ENCODE results near the gene UBXN6. TPM values are rescaled to one million over a fixed set of nuclear protein-coding genes. Genes with fewer than 3 reads are reported as not detected.

The UBXN6 gene
- total RNA-seq, 2 experiments from 2014 or later = 54.5 to 58.4 TPM

DNA sequence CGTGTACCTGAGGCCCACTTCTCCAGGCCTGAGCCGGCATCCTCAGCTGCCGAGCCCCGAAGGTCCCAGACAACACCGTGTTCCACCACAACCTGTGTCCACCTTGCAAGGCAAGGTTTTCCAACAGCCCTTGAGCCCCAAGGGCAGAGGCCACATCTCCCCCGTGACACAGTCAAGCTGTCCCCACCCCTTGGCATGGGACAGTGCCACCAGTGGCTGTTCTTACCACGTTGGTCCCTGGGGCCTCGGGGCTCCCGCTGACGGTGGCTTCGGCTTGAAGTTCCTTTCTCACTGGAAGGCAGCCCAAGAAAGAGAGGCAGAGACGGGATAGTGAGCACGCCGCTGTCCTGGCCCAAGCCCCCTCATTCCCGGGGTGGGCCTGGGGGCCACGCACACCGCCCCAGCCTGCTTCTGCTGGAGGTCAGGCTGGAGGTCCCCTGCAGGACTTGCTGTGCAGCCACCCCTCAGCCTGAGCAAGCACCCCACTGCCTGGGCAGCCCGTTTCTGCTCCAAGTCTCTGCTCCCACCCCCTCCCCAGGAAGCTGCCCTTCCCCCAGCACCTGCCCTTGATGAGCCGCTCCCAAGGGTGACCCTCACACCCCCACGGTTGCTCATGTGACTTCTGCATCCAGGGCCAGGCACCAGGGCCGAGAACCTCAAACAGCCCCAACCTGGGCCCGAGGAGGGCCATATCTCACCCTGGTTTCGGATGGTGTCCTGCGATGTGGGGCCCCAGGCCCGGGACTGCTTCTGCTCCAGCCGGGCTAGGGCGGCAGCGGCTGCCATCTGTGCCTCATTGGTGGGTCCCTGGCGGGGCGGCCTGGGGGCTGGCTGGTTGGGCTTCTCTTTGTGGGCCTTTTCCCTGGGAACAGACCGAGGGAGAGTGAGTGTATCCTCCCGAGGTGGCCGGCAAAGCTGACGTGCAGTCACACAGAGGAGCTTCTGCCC lies 4.1 kb downstream of the UBXN6 start:
- H3K9me3 Mint-ChIP-seq = no peaks in the 10 kb centered on the region
- H3K27me3 ChIP-seq (ENCODE audit: control insufficient read depth in 1 of 2, insufficient read depth in 2 of 2, low read length in 2 of 2) = no peaks in the 10 kb centered on the region
- H3K27me3 Mint-ChIP-seq = no peaks in the 10 kb centered on the region
- peaks cover 53% of the 10 kb centered on the region for H3K36me3 ChIP-seq (ENCODE audit: insufficient read depth, low read length)
- H3K27ac ChIP-seq (ENCODE audit: low read depth in 1 of 2, low read length in 2 of 2) = no peak overlapping the region
- CTCF ChIA-PET = no interaction called here
- no peak overlapping the region for H3K4me3 Mint-ChIP-seq
- peaks cover 25% of the 10 kb centered on the region for H3K4me1 ChIP-seq (ENCODE audit: insufficient read depth, low read length)
- no peak overlapping the region for H3K4me3 ChIP-seq (ENCODE audit: low read length)
- POLR2A ChIA-PET = no interaction called here
- no peak for DNase-seq
- H3K9me3 ChIP-seq (ENCODE audit: control insufficient read depth in 1 of 2, insufficient read depth in 1 of 2, low read length in 2 of 2) = no peaks in the 10 kb centered on the region
- intact Hi-C loops (cut with DNase I, micrococcal nuclease) = no loop called here
- peaks cover 56% of the 10 kb centered on the region for H3K36me3 Mint-ChIP-seq (ENCODE audit: low read depth)
- ATAC-seq (ENCODE audit: poor library complexity) = no peak
- TF ChIP-seq, protein P1, sequence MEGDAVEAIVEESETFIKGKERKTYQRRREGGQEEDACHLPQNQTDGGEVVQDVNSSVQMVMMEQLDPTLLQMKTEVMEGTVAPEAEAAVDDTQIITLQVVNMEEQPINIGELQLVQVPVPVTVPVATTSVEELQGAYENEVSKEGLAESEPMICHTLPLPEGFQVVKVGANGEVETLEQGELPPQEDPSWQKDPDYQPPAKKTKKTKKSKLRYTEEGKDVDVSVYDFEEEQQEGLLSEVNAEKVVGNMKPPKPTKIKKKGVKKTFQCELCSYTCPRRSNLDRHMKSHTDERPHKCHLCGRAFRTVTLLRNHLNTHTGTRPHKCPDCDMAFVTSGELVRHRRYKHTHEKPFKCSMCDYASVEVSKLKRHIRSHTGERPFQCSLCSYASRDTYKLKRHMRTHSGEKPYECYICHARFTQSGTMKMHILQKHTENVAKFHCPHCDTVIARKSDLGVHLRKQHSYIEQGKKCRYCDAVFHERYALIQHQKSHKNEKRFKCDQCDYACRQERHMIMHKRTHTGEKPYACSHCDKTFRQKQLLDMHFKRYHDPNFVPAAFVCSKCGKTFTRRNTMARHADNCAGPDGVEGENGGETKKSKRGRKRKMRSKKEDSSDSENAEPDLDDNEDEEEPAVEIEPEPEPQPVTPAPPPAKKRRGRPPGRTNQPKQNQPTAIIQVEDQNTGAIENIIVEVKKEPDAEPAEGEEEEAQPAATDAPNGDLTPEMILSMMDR (IDR thresholded peaks at IDR 0.05) = no peak
- peaks cover 16% of the 10 kb centered on the region for H3K4me1 Mint-ChIP-seq (ENCODE audit: low read depth)
- no peak overlapping the region for H3K27ac Mint-ChIP-seq

DNA sequence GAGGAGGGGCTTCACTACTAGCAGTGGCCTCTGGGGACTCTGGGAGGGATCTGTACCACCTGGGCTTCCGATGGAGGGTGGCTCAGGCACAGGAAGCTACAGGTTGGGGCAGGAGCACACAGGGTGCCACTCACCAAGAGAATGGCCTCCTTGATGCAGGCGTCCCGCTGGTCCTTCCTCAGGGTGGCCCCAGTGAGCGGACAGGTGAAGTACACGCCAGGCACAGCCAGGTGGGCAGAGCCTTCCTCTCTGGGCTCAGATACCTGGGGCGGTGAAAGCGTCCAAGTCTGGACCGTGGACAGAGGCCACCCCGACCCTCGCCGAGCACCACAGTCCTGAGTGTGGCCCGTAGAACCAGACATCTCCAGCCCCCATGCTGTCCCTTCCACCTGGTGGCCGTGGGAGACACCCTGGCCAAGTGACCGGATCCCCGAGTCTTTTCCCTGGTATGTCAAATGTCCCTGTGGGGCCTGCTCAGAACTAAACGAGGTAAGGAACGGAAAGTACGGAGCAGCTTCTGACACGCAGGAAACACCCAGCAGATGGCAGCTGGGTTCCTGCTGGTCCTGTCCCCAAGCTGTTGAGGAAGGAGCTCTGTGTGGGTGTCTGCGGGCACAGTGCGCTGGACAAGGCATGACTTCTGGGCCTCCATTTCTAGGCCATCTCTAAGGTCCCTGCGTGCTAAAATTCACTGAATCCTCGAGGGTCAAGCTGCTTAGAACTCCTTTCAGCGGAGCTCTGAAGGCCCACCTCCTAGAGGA lies 5.2 kb downstream of the UBXN6 start:
- Histone ChIP-seq H3K4me3 (ENCODE audit: low read length) (no peak overlapping the region), H3K27me3 (ENCODE audit: control insufficient read depth in 1 of 2, insufficient read depth in 2 of 2, low read length in 2 of 2) (no peaks in the 10 kb centered on the region), H3K36me3 (ENCODE audit: insufficient read depth, low read length) (peaks cover 64% of the 10 kb centered on the region), H3K4me1 (ENCODE audit: insufficient read depth, low read length) (peaks cover 18% of the 10 kb centered on the region), H3K9me3 (ENCODE audit: control insufficient read depth in 1 of 2, insufficient read depth in 1 of 2, low read length in 2 of 2) (no peaks in the 10 kb centered on the region), H3K27ac (ENCODE audit: low read depth in 1 of 2, low read length in 2 of 2) (no peak overlapping the region)
- DNase-seq (peak in 1 of 14 experiments; percentile 28), ATAC-seq (ENCODE audit: poor library complexity) (no peak)
- ChIA-PET POLR2A (interaction anchor here (0.6 kb wide), 1 partner anchor 175 kb away, joined by 4 read pairs; no protein-coding TSS in a partner anchor), CTCF (no interaction called here)
- H3K27ac Mint-ChIP-seq = no peak overlapping the region
- intact Hi-C loops (cut with DNase I, micrococcal nuclease) = no loop called here
- H3K27me3 Mint-ChIP-seq = no peaks in the 10 kb centered on the region
- H3K4me1 Mint-ChIP-seq (ENCODE audit: low read depth) = peaks cover 10% of the 10 kb centered on the region
- H3K36me3 Mint-ChIP-seq (ENCODE audit: low read depth) = peaks cover 58% of the 10 kb centered on the region
- H3K4me3 Mint-ChIP-seq = no peak overlapping the region
- H3K9me3 Mint-ChIP-seq = no peaks in the 10 kb centered on the region
- TF ChIP-seq, protein P1 (IDR thresholded peaks at IDR 0.05) = no peak

DNA sequence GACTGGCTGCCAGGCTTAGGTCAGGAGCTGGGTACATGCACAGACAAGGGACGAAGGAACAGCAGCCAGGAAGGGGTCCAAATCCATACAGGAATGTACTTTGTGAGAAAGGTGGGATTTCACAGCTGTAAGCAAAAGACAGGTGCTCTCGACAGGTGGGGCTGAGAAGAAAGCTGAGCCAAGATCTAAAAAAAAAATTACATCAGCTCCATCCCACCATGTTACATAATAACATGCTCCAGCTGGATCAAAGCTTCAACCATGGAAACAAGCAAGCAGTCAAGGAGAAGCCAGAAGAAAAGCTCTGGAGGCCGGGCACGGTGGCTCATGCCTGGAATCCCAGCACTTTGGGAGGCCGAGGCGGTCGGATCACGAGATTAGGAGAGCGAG lies 8.0 kb downstream of the UBXN6 start:
- DNase-seq (no peak), ATAC-seq (ENCODE audit: poor library complexity) (no peak)
- H3K4me1 Mint-ChIP-seq (ENCODE audit: low read depth) = no peaks in the 10 kb centered on the region
- TF ChIP-seq, protein P1 (IDR thresholded peaks at IDR 0.05) = no peak
- Histone ChIP-seq H3K9me3 (ENCODE audit: control insufficient read depth in 1 of 2, insufficient read depth in 1 of 2, low read length in 2 of 2) (no peaks in the 10 kb centered on the region), H3K27me3 (ENCODE audit: control insufficient read depth in 1 of 2, insufficient read depth in 2 of 2, low read length in 2 of 2) (no peaks in the 10 kb centered on the region), H3K4me3 (ENCODE audit: low read length) (no peak overlapping the region), H3K36me3 (ENCODE audit: insufficient read depth, low read length) (peaks cover 85% of the 10 kb centered on the region), H3K27ac (ENCODE audit: low read depth in 1 of 2, low read length in 2 of 2) (no peak overlapping the region), H3K4me1 (ENCODE audit: insufficient read depth, low read length) (no peaks in the 10 kb centered on the region)
- CTCF ChIA-PET = no interaction called here
- POLR2A ChIA-PET = no interaction called here
- H3K36me3 Mint-ChIP-seq (ENCODE audit: low read depth) = peaks cover 54% of the 10 kb centered on the region
- no peak overlapping the region for H3K4me3 Mint-ChIP-seq
- H3K27ac Mint-ChIP-seq = no peak overlapping the region
- intact Hi-C loops (cut with DNase I, micrococcal nuclease) = no loop called here
- no peaks in the 10 kb centered on the region for H3K27me3 Mint-ChIP-seq
- H3K9me3 Mint-ChIP-seq = no peaks in the 10 kb centered on the region
